ENCODE data around the gene SRRT.
"Not testable (repeated sequence)": the region's sequence is repeated elsewhere in the genome, so short reads cannot be mapped to it uniquely, and the experiment has no call there.

SRRT gene

DNA sequence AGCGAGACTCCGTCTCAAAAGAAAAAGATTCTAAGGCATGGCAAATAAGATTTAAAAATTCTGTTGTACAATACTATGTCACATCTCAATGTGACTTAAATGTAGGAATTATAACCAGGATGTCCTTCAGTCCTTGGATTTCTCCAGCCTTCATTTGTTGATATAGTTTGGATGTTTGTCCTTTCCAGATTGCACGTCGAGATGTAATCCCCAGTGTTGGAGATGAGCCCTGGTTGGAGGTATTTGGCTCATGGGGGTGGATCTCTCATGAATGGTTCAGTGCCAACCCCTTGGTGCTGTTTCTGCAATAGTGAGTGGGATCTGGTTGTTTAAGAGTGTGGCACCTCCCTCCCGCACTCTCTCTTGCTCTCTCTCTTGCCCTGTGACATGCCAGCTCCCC lies 33.6 kb downstream of the SRRT start:
- peaks cover 0 to 18% of the 10 kb centered on the region in 2 donors for H3K27me3 ChIP-seq

DNA sequence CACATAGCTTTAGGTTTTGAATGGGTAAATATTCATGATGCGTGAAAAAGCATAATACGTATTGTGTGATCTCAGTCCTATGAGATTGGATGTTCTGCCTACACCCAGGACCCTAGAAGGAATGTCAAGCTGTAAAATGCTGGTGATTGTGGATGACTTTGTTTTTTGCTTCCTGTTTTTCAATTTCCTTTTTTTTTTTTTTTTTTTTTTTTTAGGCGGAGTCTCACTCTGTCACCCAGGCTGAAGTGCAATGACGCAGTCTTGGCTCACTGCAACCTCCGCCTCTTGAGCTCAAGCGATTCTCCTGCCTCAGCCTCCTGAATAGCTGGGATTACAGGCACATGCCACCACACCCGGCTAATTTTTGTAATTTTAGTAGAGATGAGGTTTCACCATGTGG lies 35.5 kb downstream of the SRRT start:
- H3K36me3 ChIP-seq; DNase-seq; H3K27ac ChIP-seq; H3K4me1 ChIP-seq; intact Hi-C loops (cut with DNase I; ENCODE audit: low total_unique reads); H3K9me3 ChIP-seq; H3K4me3 ChIP-seq: not testable (repeated sequence)
- peaks cover 0 to 24% of the 10 kb centered on the region in 2 donors for H3K27me3 ChIP-seq

More for the DNA sequence above, 33.6 kb downstream of the SRRT start:
- no peak overlapping the region for H3K27ac ChIP-seq
- H3K4me3 ChIP-seq = no peak overlapping the region
- intact Hi-C loops (cut with DNase I; ENCODE audit: low total_unique reads) = no loop called here
- H3K9me3 ChIP-seq = no peaks in the 10 kb centered on the region
- TF ChIP-seq, protein P1, sequence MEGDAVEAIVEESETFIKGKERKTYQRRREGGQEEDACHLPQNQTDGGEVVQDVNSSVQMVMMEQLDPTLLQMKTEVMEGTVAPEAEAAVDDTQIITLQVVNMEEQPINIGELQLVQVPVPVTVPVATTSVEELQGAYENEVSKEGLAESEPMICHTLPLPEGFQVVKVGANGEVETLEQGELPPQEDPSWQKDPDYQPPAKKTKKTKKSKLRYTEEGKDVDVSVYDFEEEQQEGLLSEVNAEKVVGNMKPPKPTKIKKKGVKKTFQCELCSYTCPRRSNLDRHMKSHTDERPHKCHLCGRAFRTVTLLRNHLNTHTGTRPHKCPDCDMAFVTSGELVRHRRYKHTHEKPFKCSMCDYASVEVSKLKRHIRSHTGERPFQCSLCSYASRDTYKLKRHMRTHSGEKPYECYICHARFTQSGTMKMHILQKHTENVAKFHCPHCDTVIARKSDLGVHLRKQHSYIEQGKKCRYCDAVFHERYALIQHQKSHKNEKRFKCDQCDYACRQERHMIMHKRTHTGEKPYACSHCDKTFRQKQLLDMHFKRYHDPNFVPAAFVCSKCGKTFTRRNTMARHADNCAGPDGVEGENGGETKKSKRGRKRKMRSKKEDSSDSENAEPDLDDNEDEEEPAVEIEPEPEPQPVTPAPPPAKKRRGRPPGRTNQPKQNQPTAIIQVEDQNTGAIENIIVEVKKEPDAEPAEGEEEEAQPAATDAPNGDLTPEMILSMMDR (IDR thresholded peaks at IDR 0.05) = no peak
- no peak for DNase-seq
- H3K4me1 ChIP-seq = no peaks in the 10 kb centered on the region
- no peaks in the 10 kb centered on the region for H3K36me3 ChIP-seq

DNA sequence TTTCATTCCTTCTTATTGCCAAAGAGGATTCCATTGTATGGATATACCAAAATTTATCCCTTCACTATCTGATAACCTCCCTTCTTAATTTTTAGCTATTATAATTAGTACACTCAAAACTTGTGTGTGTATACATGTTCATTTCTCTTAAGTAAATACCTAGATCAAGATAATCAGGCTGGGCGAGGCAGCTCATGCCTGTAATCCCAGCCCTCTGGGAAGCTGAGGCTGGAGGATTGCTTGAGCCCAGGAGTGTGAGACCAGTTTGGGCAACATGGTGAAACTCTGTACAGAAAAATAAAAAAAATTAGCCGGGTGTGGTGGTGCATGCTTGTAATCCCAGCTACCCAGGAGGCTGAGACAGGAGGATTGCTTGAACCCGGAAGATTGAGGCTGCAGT lies 36.6 kb downstream of the SRRT start:
- Histone ChIP-seq H3K27me3 (peaks cover 0 to 28% of the 10 kb centered on the region in 2 donors), H3K4me3 (no peak overlapping the region), H3K36me3 (no peaks in the 10 kb centered on the region), H3K27ac (no peak overlapping the region), H3K9me3 (no peaks in the 10 kb centered on the region), H3K4me1 (no peaks in the 10 kb centered on the region)
- intact Hi-C loops (cut with DNase I; ENCODE audit: low total_unique reads) = no loop called here
- TF ChIP-seq, protein P1 (IDR thresholded peaks at IDR 0.05) = no peak
- no peak for DNase-seq

DNA sequence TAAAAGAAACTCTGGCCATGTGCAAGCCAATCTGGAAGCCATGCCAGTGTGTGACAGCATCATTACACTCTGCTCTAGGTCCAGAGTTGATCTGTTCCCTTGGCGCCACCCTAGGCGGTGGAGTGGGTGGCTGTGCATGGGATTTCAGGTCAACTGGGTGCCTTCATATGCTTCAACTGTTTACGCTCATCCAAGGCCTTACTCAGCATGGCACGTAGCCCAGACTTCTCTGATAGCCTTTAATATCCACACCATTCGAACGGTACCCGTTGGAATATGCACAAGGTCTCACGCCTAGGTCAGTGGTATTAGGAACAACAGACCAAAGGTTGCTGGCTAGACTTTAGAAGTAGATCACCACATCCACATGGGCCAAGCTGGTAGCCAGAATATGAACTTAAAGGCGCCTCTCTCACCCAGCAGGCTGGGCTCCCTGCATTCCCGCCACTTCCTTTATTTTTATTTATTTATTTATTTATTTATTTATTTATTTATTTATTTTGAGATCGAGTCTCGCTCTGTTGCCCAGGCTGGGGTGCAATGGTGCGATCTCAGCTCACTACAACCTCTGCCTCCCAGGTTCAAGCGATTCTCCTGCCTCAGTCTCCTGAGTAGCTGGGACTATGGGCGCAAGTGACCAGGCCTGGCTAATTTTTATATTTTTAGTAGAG lies 39.4 kb downstream of the SRRT start:
- Histone ChIP-seq H3K4me3 (no peak overlapping the region), H3K27ac (no peak overlapping the region), H3K9me3 (no peaks in the 10 kb centered on the region), H3K27me3 (peaks cover 0 to 31% of the 10 kb centered on the region in 2 donors), H3K4me1 (no peaks in the 10 kb centered on the region), H3K36me3 (no peaks in the 10 kb centered on the region)
- TF ChIP-seq, protein P1 (IDR thresholded peaks at IDR 0.05) = no peak
- intact Hi-C loops (cut with DNase I; ENCODE audit: low total_unique reads) = no loop called here
- DNase-seq = no peak

DNA sequence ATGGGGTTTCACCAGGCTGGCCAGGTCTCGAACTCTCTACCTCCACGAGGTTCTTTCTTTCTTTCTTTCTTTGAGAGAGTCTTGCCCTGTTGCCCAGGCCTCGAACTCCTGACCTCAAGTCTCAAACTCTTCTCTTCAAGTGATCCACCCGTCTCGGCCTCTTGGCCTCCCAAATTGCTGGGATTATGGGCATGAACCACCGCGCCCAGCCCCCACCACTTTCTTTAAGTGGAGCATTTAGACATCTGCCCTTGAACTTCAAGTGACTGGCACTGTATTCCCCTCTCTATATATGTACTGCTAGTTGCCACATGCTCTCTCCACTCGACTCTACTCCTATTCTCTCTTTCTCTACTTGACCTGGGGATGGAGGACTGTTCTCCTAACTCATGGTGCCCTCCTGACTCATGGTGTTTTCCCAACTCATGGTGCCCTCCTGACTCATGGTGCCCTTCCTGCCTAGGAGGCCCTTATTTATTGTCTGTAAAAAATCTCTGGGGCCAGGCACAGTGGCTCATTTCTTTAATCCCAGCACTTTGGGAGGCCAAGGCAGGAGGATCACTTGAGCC lies 40.1 kb downstream of the SRRT start:
- H3K9me3 ChIP-seq = no peaks in the 10 kb centered on the region
- H3K4me3 ChIP-seq = no peak overlapping the region
- H3K27me3 ChIP-seq = peaks cover 0 to 31% of the 10 kb centered on the region in 2 donors
- H3K36me3 ChIP-seq = no peaks in the 10 kb centered on the region
- TF ChIP-seq, protein P1 (IDR thresholded peaks at IDR 0.05) = no peak
- DNase-seq = no peak
- intact Hi-C loops (cut with DNase I; ENCODE audit: low total_unique reads) = no loop called here
- no peaks in the 10 kb centered on the region for H3K4me1 ChIP-seq
- H3K27ac ChIP-seq = no peak overlapping the region

DNA sequence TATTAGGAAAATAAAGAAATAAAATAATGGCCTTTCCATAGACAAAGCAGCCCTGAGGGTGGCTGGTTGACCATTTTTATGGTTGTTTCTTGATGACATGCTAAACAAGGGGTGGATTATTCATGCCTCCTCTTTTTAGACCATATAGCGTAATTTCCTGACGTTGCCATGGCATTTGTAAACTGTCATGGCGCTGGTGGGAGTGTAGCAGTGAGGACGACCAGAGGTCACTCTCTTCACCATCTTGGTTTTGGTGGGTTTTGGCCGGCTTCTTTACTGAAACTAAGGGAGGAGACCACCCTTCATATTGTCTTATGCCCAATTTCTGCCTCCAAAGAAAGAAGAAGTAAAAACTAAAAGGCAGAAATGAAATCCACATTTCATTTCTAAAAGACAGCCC lies 44.4 kb downstream of the SRRT start:
- intact Hi-C loops (cut with DNase I; ENCODE audit: low total_unique reads); H3K9me3 ChIP-seq: not testable (repeated sequence)

DNA sequence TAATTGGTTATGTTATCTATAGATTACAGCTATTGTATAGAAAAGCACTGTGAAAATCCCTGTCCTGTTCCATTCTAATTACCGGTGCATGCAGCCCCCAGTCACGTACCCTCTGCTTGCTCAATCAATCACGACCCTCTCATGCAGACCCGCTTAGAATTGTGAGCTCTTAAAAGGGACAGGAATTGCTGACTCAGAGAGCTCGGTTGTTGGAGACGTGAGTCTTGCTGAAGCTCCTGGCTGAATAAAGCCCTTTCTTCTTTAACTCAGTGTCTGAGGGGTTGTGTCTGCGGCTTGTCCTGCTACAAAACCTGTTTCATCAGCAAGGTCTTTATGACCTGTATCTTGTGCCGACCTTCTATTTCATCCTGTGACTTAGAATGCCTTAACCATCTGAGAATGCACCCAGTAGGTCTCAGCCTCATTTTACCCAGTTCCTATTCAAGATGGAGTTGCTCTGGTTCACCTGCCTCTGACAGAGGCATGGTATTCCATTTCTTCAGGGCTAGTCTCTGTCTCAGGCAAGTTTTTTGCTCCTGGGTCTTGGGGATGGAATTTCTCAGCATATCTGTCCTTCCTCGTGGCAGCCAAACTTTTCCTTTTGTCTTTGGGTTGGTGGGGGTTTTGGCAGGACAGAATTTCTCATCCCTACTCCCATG lies 45.0 kb downstream of the SRRT start:
- H3K4me3 ChIP-seq; H3K36me3 ChIP-seq; DNase-seq; H3K4me1 ChIP-seq; intact Hi-C loops (cut with DNase I; ENCODE audit: low total_unique reads); H3K9me3 ChIP-seq; H3K27ac ChIP-seq: not testable (repeated sequence)
- peaks cover 0 to 28% of the 10 kb centered on the region in 2 donors for H3K27me3 ChIP-seq

More for the DNA sequence above, 44.4 kb downstream of the SRRT start:
- not testable (repeated sequence) for H3K4me1 ChIP-seq, H3K36me3 ChIP-seq, H3K27ac ChIP-seq, H3K4me3 ChIP-seq, DNase-seq
- peaks cover 0 to 32% of the 10 kb centered on the region in 2 donors for H3K27me3 ChIP-seq
